Measurements from ENCODE around the gene ATIC. TPM values are rescaled to one million over a fixed set of nuclear protein-coding genes. Genes with fewer than 3 reads are reported as not detected.

The ATIC gene
- total RNA-seq, 2 donors from 2014 or later = 23.7 to 46.6 TPM

GRCh38 chr2:215338883-215339679 is 27.2 kb downstream of the ATIC start:
- no peaks in the 10 kb centered on the region for H3K9me3 ChIP-seq
- TF ChIP-seq POLR2A (IDR thresholded peaks at IDR 0.05) = no peak
- TF ChIP-seq POLR2AphosphoS5 (IDR thresholded peaks at IDR 0.05) = no peak
- no peak for TF ChIP-seq CTCF (IDR thresholded peaks at IDR 0.05)
- WGBS = 94% methylated on average over 7 of the region's 7 CpGs
- no peaks in the 10 kb centered on the region for H3K27me3 ChIP-seq (replicated peaks; ENCODE audit: insufficient read depth)
- no peak overlapping the region for H3K4me3 ChIP-seq
- H3K4me1 ChIP-seq (replicated peaks) = no peaks in the 10 kb centered on the region
- no peak overlapping the region for H3K27ac ChIP-seq
- intact Hi-C loops (cut with DNase I) = no loop called here
- H3K36me3 ChIP-seq = no peaks in the 10 kb centered on the region
- no peak for DNase-seq (ENCODE audit: low spot score)

GRCh38 chr2:215347878-215348277 is 36.0 kb downstream of the ATIC start:
- no peak for TF ChIP-seq CTCF (IDR thresholded peaks at IDR 0.05)
- no peak for TF ChIP-seq POLR2AphosphoS5 (IDR thresholded peaks at IDR 0.05)
- no peak for TF ChIP-seq POLR2A (IDR thresholded peaks at IDR 0.05)
- no peaks in the 10 kb centered on the region for H3K27me3 ChIP-seq (replicated peaks; ENCODE audit: insufficient read depth)
- H3K9me3 ChIP-seq = no peaks in the 10 kb centered on the region
- no peak overlapping the region for H3K4me3 ChIP-seq
- H3K27ac ChIP-seq = no peak overlapping the region
- peaks cover 0 to 8% of the 10 kb centered on the region in 2 donors for H3K36me3 ChIP-seq
- intact Hi-C loops (cut with DNase I) = no loop called here
- no peak for DNase-seq (ENCODE audit: low spot score)
- H3K4me1 ChIP-seq (replicated peaks) = no peaks in the 10 kb centered on the region

GRCh38 chr2:215352602-215353001 is 40.7 kb downstream of the ATIC start:
- Histone ChIP-seq H3K4me1 (replicated peaks) (no peaks in the 10 kb centered on the region), H3K27ac (no peak overlapping the region), H3K36me3 (no peaks in the 10 kb centered on the region), H3K4me3 (no peak overlapping the region), H3K27me3 (replicated peaks; ENCODE audit: insufficient read depth) (no peaks in the 10 kb centered on the region), H3K9me3 (no peaks in the 10 kb centered on the region)
- 42% methylated on average over 4 of the region's 4 CpGs for WGBS
- TF ChIP-seq POLR2A (IDR thresholded peaks at IDR 0.05) = no peak
- no peak for TF ChIP-seq CTCF (IDR thresholded peaks at IDR 0.05)
- TF ChIP-seq POLR2AphosphoS5 (IDR thresholded peaks at IDR 0.05) = no peak
- intact Hi-C loops (cut with DNase I) = no loop called here
- no peak for DNase-seq (ENCODE audit: low spot score)

GRCh38 chr2:215354771-215355695 is 43.2 kb downstream of the ATIC start:
- 76% methylated on average over 9 of the region's 9 CpGs for WGBS
- Histone ChIP-seq H3K36me3 (no peaks in the 10 kb centered on the region), H3K27me3 (replicated peaks; ENCODE audit: insufficient read depth) (no peaks in the 10 kb centered on the region), H3K4me1 (replicated peaks) (no peaks in the 10 kb centered on the region), H3K4me3 (no peak overlapping the region), H3K27ac (no peak overlapping the region), H3K9me3 (no peaks in the 10 kb centered on the region)
- intact Hi-C loops (cut with DNase I) = no loop called here
- no peak for DNase-seq (ENCODE audit: low spot score)
- TF ChIP-seq POLR2AphosphoS5 (IDR thresholded peaks at IDR 0.05) = no peak
- TF ChIP-seq POLR2A (IDR thresholded peaks at IDR 0.05) = no peak
- TF ChIP-seq CTCF (IDR thresholded peaks at IDR 0.05) = no peak
